Activated T-helper 17 cell treated with anti-CD3 and anti-CD28 coated beads, Interleukin-2, amount 50 U/mL, for 72 hours (primary cell): ENCODE measurements around the gene SIPA1. TPM values are rescaled to one million over a fixed set of nuclear protein-coding genes. Genes with fewer than 3 reads are reported as not detected.

Experiments
- ATAC-seq: fragments of 150-1000 bp; cut with Tn5 transposase; replicated peaks from 2 replicates; pipeline ENCODE4 v1.10.0; 2021; ENCODE audit warnings: mild to moderate bottlenecking, moderate library complexity
- H3K27ac Mint-ChIP-seq: one replicate; pipeline ENCODE4 v1.8.0; 2022; ENCODE audit warnings: mixed read lengths
- H3K27me3 Mint-ChIP-seq: one replicate; pipeline ENCODE4 v1.8.0; 2022; ENCODE audit warnings: mixed read lengths
- H3K36me3 Mint-ChIP-seq: one replicate; pipeline ENCODE4 v1.8.0; 2022; ENCODE audit warnings: low read depth, mild to moderate bottlenecking, mixed read lengths
- H3K4me1 Mint-ChIP-seq: one replicate; pipeline ENCODE4 v1.8.0; 2022; ENCODE audit warnings: mixed read lengths
- H3K4me3 Mint-ChIP-seq: one replicate; pipeline ENCODE4 v1.8.0; 2022; ENCODE audit warnings: mild to moderate bottlenecking, mixed read lengths
- H3K9me3 Mint-ChIP-seq: one replicate; pipeline ENCODE4 v1.8.0; 2022; ENCODE audit warnings: mixed read lengths
- total RNA-seq, 2 donors: library from RNA; stranded (reverse); gene quantifications; one replicate each; pipeline ENCODE4 v1.2.3, GENCODE V29; 2022

Gene SIPA1
- total RNA-seq, 2 donors from 2014 or later: 135 to 144 TPM

- Mint-ChIP-seq H3K4me3 (peak overlapping the region; percentile 97), H3K4me1 (peaks cover 8% of the 10 kb centered on the region), H3K27ac (peak overlapping the region; percentile 84), H3K9me3 (no peaks in the 10 kb centered on the region), H3K27me3 (no peaks in the 10 kb centered on the region), H3K36me3 (peaks cover 74% of the 10 kb centered on the region)
- no peak for ATAC-seq
Measured at GRCh38 chr11:65640483-65641296, 2.8 kb downstream of the SIPA1 start.

- peak overlapping the region; percentile 97 for H3K4me3 Mint-ChIP-seq
- H3K27ac Mint-ChIP-seq: peak overlapping the region; percentile 59
- peaks cover 78% of the 10 kb centered on the region for H3K36me3 Mint-ChIP-seq
- no peaks in the 10 kb centered on the region for H3K27me3 Mint-ChIP-seq
- H3K9me3 Mint-ChIP-seq: no peaks in the 10 kb centered on the region
- ATAC-seq: no peak
- peaks cover 8% of the 10 kb centered on the region for H3K4me1 Mint-ChIP-seq
Measured at GRCh38 chr11:65641297-65642013, 3.6 kb downstream of the SIPA1 start.

- peaks cover 8% of the 10 kb centered on the region for H3K4me1 Mint-ChIP-seq
- peak overlapping the region; percentile 59 for H3K27ac Mint-ChIP-seq
- H3K36me3 Mint-ChIP-seq: peaks cover 73% of the 10 kb centered on the region
- ATAC-seq: no peak
- no peaks in the 10 kb centered on the region for H3K9me3 Mint-ChIP-seq
- H3K27me3 Mint-ChIP-seq: no peaks in the 10 kb centered on the region
- H3K4me3 Mint-ChIP-seq: peak overlapping the region; percentile 97
Measured at GRCh38 chr11:65642014-65642671, 4.2 kb downstream of the SIPA1 start.

GRCh38 chr11:65643971-65644370 is 6.1 kb downstream of the SIPA1 start:
- Mint-ChIP-seq H3K4me1 (peaks cover 8% of the 10 kb centered on the region), H3K9me3 (no peaks in the 10 kb centered on the region), H3K27ac (peak overlapping the region; percentile 38), H3K27me3 (no peaks in the 10 kb centered on the region), H3K4me3 (peak overlapping the region; percentile 26), H3K36me3 (peaks cover 75% of the 10 kb centered on the region)
- ATAC-seq: no peak

GRCh38 chr11:65644837-65645236 is 6.9 kb downstream of the SIPA1 start:
- Mint-ChIP-seq H3K36me3 (peaks cover 77% of the 10 kb centered on the region), H3K27me3 (no peaks in the 10 kb centered on the region), H3K4me3 (no peak overlapping the region), H3K9me3 (no peaks in the 10 kb centered on the region), H3K4me1 (peaks cover 8% of the 10 kb centered on the region), H3K27ac (no peak overlapping the region)
- ATAC-seq: no peak

DNA sequence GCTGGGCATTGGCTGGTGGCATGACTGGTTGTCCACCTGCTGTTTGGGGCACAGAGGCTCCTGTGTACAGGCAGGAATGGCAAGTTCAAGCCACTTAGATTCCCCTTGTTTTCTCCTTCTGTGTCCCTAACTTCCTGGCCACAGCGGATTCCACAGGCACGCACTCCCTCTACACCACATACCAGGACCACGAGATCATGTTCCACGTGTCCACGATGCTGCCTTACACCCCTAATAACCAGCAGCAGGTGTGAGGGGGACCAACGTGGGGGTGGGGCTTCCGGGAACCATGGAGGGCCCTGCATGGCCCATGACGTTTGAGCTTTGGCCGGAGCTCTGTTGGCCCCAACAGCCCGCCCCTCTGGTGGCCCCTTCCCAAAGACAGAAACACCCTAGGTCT is 7.8 kb downstream of the SIPA1 start:
- Mint-ChIP-seq H3K4me3 (no peak overlapping the region), H3K27me3 (no peaks in the 10 kb centered on the region), H3K4me1 (peaks cover 8% of the 10 kb centered on the region), H3K36me3 (peaks cover 78% of the 10 kb centered on the region), H3K9me3 (no peaks in the 10 kb centered on the region), H3K27ac (peak overlapping the region; percentile 81)
- no peak for ATAC-seq

- H3K4me1 Mint-ChIP-seq: peaks cover 8% of the 10 kb centered on the region
- no peak overlapping the region for H3K27ac Mint-ChIP-seq
- H3K4me3 Mint-ChIP-seq: no peak overlapping the region
- ATAC-seq: no peak
- H3K36me3 Mint-ChIP-seq: peaks cover 80% of the 10 kb centered on the region
- no peaks in the 10 kb centered on the region for H3K9me3 Mint-ChIP-seq
- H3K27me3 Mint-ChIP-seq: no peaks in the 10 kb centered on the region
Measured at GRCh38 chr11:65646288-65646957, 8.5 kb downstream of the SIPA1 start.

DNA sequence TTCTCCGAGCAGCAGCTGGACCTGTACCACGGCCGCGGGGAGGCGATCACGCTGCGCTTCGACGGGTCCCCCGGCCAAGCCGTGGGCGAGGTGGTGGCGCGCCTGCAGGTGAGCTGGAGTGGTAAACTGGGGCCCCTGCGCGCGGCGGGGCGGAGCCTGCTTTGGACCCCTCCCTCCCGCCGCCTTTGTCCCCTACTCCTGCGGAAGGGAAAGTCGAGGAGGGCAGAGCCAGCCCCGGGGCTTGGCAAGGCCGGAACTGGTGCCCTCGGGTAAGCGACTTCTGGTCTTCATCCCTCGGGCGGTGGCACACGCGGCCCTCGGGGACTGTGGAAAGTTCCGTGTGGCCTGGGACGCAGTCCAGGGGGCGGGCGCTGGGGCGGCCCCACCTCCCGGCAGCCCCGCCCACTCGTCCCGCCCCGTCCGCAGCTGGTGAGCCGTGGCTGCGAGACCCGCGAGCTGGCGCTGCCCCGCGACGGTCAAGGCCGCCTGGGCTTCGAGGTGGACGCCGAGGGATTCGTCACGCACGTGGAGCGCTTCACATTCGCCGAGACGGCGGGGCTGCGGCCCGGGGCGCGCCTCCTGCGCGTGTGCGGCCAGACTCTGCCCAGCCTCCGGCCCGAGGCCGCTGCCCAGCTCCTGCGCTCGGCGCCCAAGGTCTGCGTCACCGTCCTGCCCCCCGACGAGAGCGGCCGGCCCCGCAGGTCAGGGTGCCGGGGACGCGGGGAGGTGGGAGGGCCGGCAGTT is 9.2 kb downstream of the SIPA1 start:
- H3K9me3 Mint-ChIP-seq: no peaks in the 10 kb centered on the region
- no peaks in the 10 kb centered on the region for H3K27me3 Mint-ChIP-seq
- peaks cover 16% of the 10 kb centered on the region for H3K4me1 Mint-ChIP-seq
- ATAC-seq: no peak
- H3K36me3 Mint-ChIP-seq: peaks cover 80% of the 10 kb centered on the region
- no peak overlapping the region for H3K27ac Mint-ChIP-seq
- H3K4me3 Mint-ChIP-seq: no peak overlapping the region

DNA sequence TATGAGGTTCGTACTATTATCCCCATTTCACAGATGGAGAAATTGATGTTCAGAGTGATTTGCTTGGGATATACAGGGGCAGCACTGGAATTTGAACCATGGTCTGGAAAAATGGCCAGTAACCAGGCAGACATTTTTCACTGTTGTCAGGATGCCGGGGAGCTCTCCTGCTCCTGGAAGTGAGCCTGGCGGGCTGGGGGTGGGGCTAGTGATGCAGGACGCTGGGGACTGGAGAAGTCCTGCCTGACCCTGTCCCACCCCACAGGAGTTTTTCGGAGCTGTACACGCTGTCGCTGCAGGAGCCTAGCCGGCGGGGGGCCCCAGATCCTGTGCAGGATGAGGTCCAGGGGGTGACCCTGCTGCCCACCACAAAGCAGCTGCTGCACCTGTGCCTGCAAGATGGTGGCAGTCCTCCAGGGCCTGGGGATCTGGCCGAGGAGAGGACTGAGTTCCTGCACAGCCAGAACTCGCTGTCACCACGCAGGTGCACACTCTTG is 11.1 kb downstream of the SIPA1 start:
- ATAC-seq: no peak
- no peak overlapping the region for H3K4me3 Mint-ChIP-seq
- peaks cover 19% of the 10 kb centered on the region for H3K4me1 Mint-ChIP-seq
- no peak overlapping the region for H3K27ac Mint-ChIP-seq
- no peaks in the 10 kb centered on the region for H3K9me3 Mint-ChIP-seq
- peaks cover 82% of the 10 kb centered on the region for H3K36me3 Mint-ChIP-seq
- no peaks in the 10 kb centered on the region for H3K27me3 Mint-ChIP-seq

- H3K27ac Mint-ChIP-seq: no peak overlapping the region
- H3K4me1 Mint-ChIP-seq: peaks cover 21% of the 10 kb centered on the region
- no peak overlapping the region for H3K4me3 Mint-ChIP-seq
- peaks cover 82% of the 10 kb centered on the region for H3K36me3 Mint-ChIP-seq
- no peaks in the 10 kb centered on the region for H3K9me3 Mint-ChIP-seq
- no peaks in the 10 kb centered on the region for H3K27me3 Mint-ChIP-seq
- ATAC-seq: no peak
Measured at GRCh38 chr11:65649656-65650546, 12.0 kb downstream of the SIPA1 start.

GRCh38 chr11:65650547-65651338 is 12.8 kb downstream of the SIPA1 start:
- Mint-ChIP-seq H3K4me1 (peaks cover 25% of the 10 kb centered on the region), H3K36me3 (peaks cover 86% of the 10 kb centered on the region), H3K9me3 (no peaks in the 10 kb centered on the region), H3K4me3 (peak overlapping the region; percentile 78), H3K27ac (peak overlapping the region; percentile 87), H3K27me3 (no peaks in the 10 kb centered on the region)
- ATAC-seq: no peak

GRCh38 chr11:65651339-65651588 is 13.4 kb downstream of the SIPA1 start:
- peak overlapping the region; percentile 87 for H3K27ac Mint-ChIP-seq
- no peaks in the 10 kb centered on the region for H3K27me3 Mint-ChIP-seq
- H3K4me3 Mint-ChIP-seq: peak overlapping the region; percentile 78
- no peaks in the 10 kb centered on the region for H3K9me3 Mint-ChIP-seq
- no peak for ATAC-seq
- H3K4me1 Mint-ChIP-seq: peaks cover 27% of the 10 kb centered on the region
- peaks cover 87% of the 10 kb centered on the region for H3K36me3 Mint-ChIP-seq
